ENCODE results near the gene LCE2C.

GRCh38 chr1:152643945-152644344, 31.1 kb upstream of the LCE2C start:
- TF ChIP-seq CTCF (IDR thresholded peaks at IDR 0.05 in 8 of 11, conservative IDR thresholded peaks at IDR 0.05 in 3 of 11) (no peak), POLR2AphosphoS5 (IDR thresholded peaks at IDR 0.05) (no peak), POLR2A (IDR thresholded peaks at IDR 0.05) (no peak)
